OCI-LY1 (cell line): ENCODE data around the gene POLD2.

ENCODE experiments used
- H2AFZ ChIP-seq: fragments of 200-600 bp; sonication (generic), shearing (Covaris generic); 2 replicates; pipeline ENCODE4 v1.6.0; 2014; ENCODE audit warnings: antibody characterized with exemption, mild to moderate bottlenecking, low read length
- H3F3A ChIP-seq: fragments of 200-600 bp; sonication (generic), shearing (Covaris generic); 2 replicates; pipeline ENCODE4 v1.6.0; 2014; ENCODE audit warnings: mild to moderate bottlenecking, antibody characterized with exemption, low read length, moderate library complexity; ENCODE audit not compliant: insufficient read depth
- H3K27ac ChIP-seq: fragments of 200-600 bp; sonication (generic); 2 replicates; pipeline ENCODE4 v1.5.1; 2014; ENCODE audit warnings: low read length, mixed run types, mild to moderate bottlenecking, low read depth; ENCODE audit not compliant: poor library complexity, severe bottlenecking
- H3K27me3 ChIP-seq: fragments of 200-600 bp; sonication (generic); 2 replicates; pipeline ENCODE4 v1.6.0; 2014; ENCODE audit warnings: antibody characterized with exemption, mild to moderate bottlenecking, low read length, moderate library complexity; ENCODE audit not compliant: insufficient read depth
- H3K36me3 ChIP-seq: fragments of 200-600 bp; sonication (generic); 2 replicates; pipeline ENCODE4 v1.6.1; 2014; ENCODE audit warnings: mild to moderate bottlenecking, antibody characterized with exemption, low read length, moderate library complexity, mixed read lengths; ENCODE audit not compliant: insufficient read depth
- H3K4me1 ChIP-seq: fragments of 200-600 bp; sonication (generic); 2 replicates; pipeline ENCODE4 v1.5.1; 2014; ENCODE audit warnings: mild to moderate bottlenecking, low read length, moderate library complexity; ENCODE audit not compliant: insufficient read depth, severe bottlenecking
- H3K4me2 ChIP-seq: fragments of 200-600 bp; sonication (generic), shearing (Covaris generic); 2 replicates; pipeline ENCODE4 v1.6.1; 2014; ENCODE audit warnings: low read length
- H3K4me3 ChIP-seq: fragments of 200-600 bp; sonication (generic); 2 replicates; pipeline ENCODE4 v1.5.1; 2014; ENCODE audit warnings: low read length, low read depth, mild to moderate bottlenecking, mixed read lengths; ENCODE audit not compliant: poor library complexity, severe bottlenecking
- H3K79me2 ChIP-seq: fragments of 200-600 bp; shearing (Covaris generic); 2 replicates; pipeline ENCODE4 v1.6.1; 2016; ENCODE audit warnings: mixed run types, low read length, mixed read lengths; ENCODE audit not compliant: insufficient read depth
- H3K9ac ChIP-seq: fragments of 200-600 bp; sonication (generic), shearing (Covaris generic); 2 replicates; pipeline ENCODE4 v1.6.1; 2014; ENCODE audit warnings: mild to moderate bottlenecking, low read length, mixed read lengths
- H3K9me2 ChIP-seq: fragments of 200-600 bp; sonication (generic), shearing (Covaris generic); 2 replicates; pipeline ENCODE4 v1.6.1; 2014; ENCODE audit warnings: low read depth, mild to moderate bottlenecking, low read length, mixed read lengths
- H3K9me3 ChIP-seq: fragments of 200-600 bp; shearing (Covaris generic); 2 replicates; pipeline ENCODE4 v1.6.1; 2014; ENCODE audit warnings: low read length, mixed read lengths
- H4K20me1 ChIP-seq: fragments of 200-600 bp; sonication (generic), shearing (Covaris generic); 2 replicates; pipeline ENCODE4 v1.6.0; 2016; ENCODE audit warnings: mild to moderate bottlenecking, low read length; ENCODE audit not compliant: insufficient read depth
- CTCF ChIP-seq: fragments of 200-600 bp; sonication (generic), shearing (Covaris generic); IDR thresholded peaks from 2 replicates; pipeline ENCODE4 v1.5.1; 2017; ENCODE audit warnings: mild to moderate bottlenecking, antibody characterized with exemption, low read length, moderate library complexity, mixed read lengths
- EZH2 ChIP-seq: fragments of 200-600 bp; sonication (generic), shearing (Covaris generic); IDR thresholded peaks from 2 replicates; pipeline ENCODE4 v1.8.0; 2017; ENCODE audit warnings: borderline replicate concordance, mixed run types, mild to moderate bottlenecking, antibody characterized with exemption, low read length, moderate library complexity, mixed read lengths

Gene POLD2

GRCh38 chr7:44080118-44080517, 43.2 kb downstream of the POLD2 start:
- H4K20me1 ChIP-seq: no peaks in the 10 kb centered on the region
- no peaks in the 10 kb centered on the region for H3K9me3 ChIP-seq
- H3K9ac ChIP-seq: peak overlapping the region; percentile 87; the same call in 1 of the 2 replicates
- H3F3A ChIP-seq: peaks cover 17% of the 10 kb centered on the region
- H3K4me3 ChIP-seq: peak overlapping the region; percentile 83
- peak overlapping the region; percentile 92 for H3K4me2 ChIP-seq
- H3K27me3 ChIP-seq: no peaks in the 10 kb centered on the region
- peaks cover 66% of the 10 kb centered on the region for H3K36me3 ChIP-seq
- peak overlapping the region; percentile 76 for H3K27ac ChIP-seq
- peaks cover 55% of the 10 kb centered on the region for H3K4me1 ChIP-seq
- H2AFZ ChIP-seq: no peak overlapping the region
- no peaks in the 10 kb centered on the region for H3K79me2 ChIP-seq
- TF ChIP-seq EZH2 (no peak), CTCF (no peak)
- H3K9me2 ChIP-seq: no peaks in the 10 kb centered on the region

- Histone ChIP-seq H3K9me3 (no peaks in the 10 kb centered on the region), H3K27me3 (no peaks in the 10 kb centered on the region), H3K9me2 (no peaks in the 10 kb centered on the region), H3F3A (peaks cover 13% of the 10 kb centered on the region), H4K20me1 (no peaks in the 10 kb centered on the region), H2AFZ (no peak overlapping the region), H3K4me2 (peak overlapping the region; percentile 92; the same call in 1 of the 2 replicates), H3K79me2 (no peaks in the 10 kb centered on the region), H3K4me3 (no peak overlapping the region), H3K4me1 (peaks cover 48% of the 10 kb centered on the region), H3K9ac (peak overlapping the region; percentile 87; the same call in 1 of the 2 replicates), H3K27ac (peak overlapping the region; percentile 76), H3K36me3 (peaks cover 72% of the 10 kb centered on the region)
- no peak for TF ChIP-seq CTCF
- TF ChIP-seq EZH2: no peak
These were observed 43.9 kb downstream of the POLD2 start for GRCh38 chr7:44079331-44080021.

GRCh38 chr7:44078521-44078920, 44.8 kb downstream of the POLD2 start:
- Histone ChIP-seq H3K9me3 (no peaks in the 10 kb centered on the region), H3K4me2 (no peak overlapping the region), H3K9ac (peak overlapping the region; percentile 20; the same call in 1 of the 2 replicates), H3K27me3 (no peaks in the 10 kb centered on the region), H4K20me1 (no peaks in the 10 kb centered on the region), H2AFZ (no peak overlapping the region), H3K4me1 (peaks cover 39% of the 10 kb centered on the region), H3K9me2 (no peaks in the 10 kb centered on the region), H3K79me2 (no peaks in the 10 kb centered on the region), H3K27ac (peak overlapping the region; percentile 28), H3F3A (peaks cover 4% of the 10 kb centered on the region; the same call in 1 of the 2 replicates), H3K4me3 (no peak overlapping the region), H3K36me3 (peaks cover 82% of the 10 kb centered on the region)
- TF ChIP-seq EZH2: no peak
- TF ChIP-seq CTCF: no peak
